Spinal cord (tissue), 10 donors: Measurements from ENCODE around the gene FOXP1. TPM values are rescaled to one million over a fixed set of nuclear protein-coding genes. Genes with fewer than 3 reads are reported as not detected.
"Not testable (repeated sequence)": the region's sequence is repeated elsewhere in the genome, so short reads cannot be mapped to it uniquely, and the experiment has no call there.

Experiments used
- DNase-seq, 6 donors: peaks; one replicate each; pipeline versions ENCODE4 v3.0.0 to v3.0.0-alpha.2; 2013 to 2015; ENCODE audit warnings: low spot score in 6 of 6, low read depth in 4 of 6
- H3K27ac ChIP-seq: one replicate; pipeline ENCODE4 v1.5.1; 2013; ENCODE audit warnings: low read depth, low read length, control low read depth
- H3K27me3 ChIP-seq: one replicate; pipeline ENCODE4 v1.6.1; 2013; ENCODE audit warnings: low read length; ENCODE audit not compliant: control insufficient read depth, insufficient read depth
- H3K36me3 ChIP-seq: one replicate; pipeline ENCODE4 v1.6.1; 2013; ENCODE audit warnings: low read length; ENCODE audit not compliant: control insufficient read depth, insufficient read depth
- H3K4me1 ChIP-seq: one replicate; pipeline ENCODE4 v1.6.1; 2013; ENCODE audit warnings: low read length; ENCODE audit not compliant: control insufficient read depth, insufficient read depth
- H3K4me3 ChIP-seq: one replicate; pipeline ENCODE4 v1.5.1; 2013; ENCODE audit warnings: low read depth, low read length, control low read depth
- H3K9me3 ChIP-seq: one replicate; pipeline ENCODE4 v1.6.1; 2013; ENCODE audit warnings: low read length; ENCODE audit not compliant: control insufficient read depth, insufficient read depth
- WGBS: methylation state at CpG from one replicate; pipeline ENCODE4 v1.1.5; 2013; ENCODE audit warnings: missing lambda C conversion rate; ENCODE audit not compliant: insufficient coverage; 5-methylcytosine and 5-hydroxymethylcytosine counted together
- polyA plus RNA-seq, 2 donors: library from polyadenylated mRNA; unstranded; fragments of 120-200 nt; gene quantifications; one replicate each; pipeline ENCODE4 v1.2.1, GENCODE V29; 2013; ENCODE audit not compliant: insufficient read length in 2 of 2
- total RNA-seq, 2 donors: library from RNA; depleted of rRNA in 1 of 2; stranded (reverse); fragments of 120-200 nt in 1 of 2; fragments of >200 nt in 1 of 2; gene quantifications; one replicate each; pipeline versions ENCODE4 v1.2.3 to v1.2.4, GENCODE V29; 2013 to 2014
- donor health status: healthy.

Gene FOXP1
- total and polyA plus RNA-seq, 4 donors: 27.4 to 118 (median 66.1) TPM

- Histone ChIP-seq H3K27me3 (no peaks in the 10 kb centered on the region), H3K4me3 (no peak overlapping the region), H3K27ac (no peak overlapping the region), H3K4me1 (peaks cover 7% of the 10 kb centered on the region), H3K36me3 (no peaks in the 10 kb centered on the region), H3K9me3 (no peaks in the 10 kb centered on the region)
- DNase-seq: peak in 1 of 6 donors; percentile 24
- 89% methylated on average over 10 of the region's 17 CpGs for WGBS
Observed at GRCh38 chr3:71444028-71444860, 139.3 kb downstream of the FOXP1 start.

DNA sequence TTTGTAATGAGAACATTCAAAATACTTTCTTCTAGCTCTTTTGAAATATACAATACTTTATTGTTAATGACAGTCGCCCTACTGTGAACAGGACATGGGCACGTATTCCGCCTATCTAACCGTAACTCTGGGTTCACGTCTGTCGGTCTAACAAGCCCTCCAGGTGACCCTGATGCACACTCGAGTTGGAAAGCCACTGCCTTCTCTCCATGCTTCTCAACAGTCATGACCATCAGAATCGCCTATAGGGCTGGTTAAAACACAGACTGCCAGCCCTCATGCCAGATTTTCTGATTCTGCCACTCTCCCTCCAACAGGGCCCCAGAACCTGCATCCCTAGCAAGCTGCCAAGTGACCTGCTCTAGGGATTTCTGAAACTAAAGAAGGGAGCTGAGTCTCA lies 140.2 kb downstream of the FOXP1 start:
- H3K9me3 ChIP-seq: no peaks in the 10 kb centered on the region
- no peak overlapping the region for H3K27ac ChIP-seq
- no peak for DNase-seq
- H3K27me3 ChIP-seq: no peaks in the 10 kb centered on the region
- no peak overlapping the region for H3K4me3 ChIP-seq
- H3K36me3 ChIP-seq: no peaks in the 10 kb centered on the region
- peaks cover 7% of the 10 kb centered on the region for H3K4me1 ChIP-seq
- WGBS: 88% methylated on average over 8 of the region's 8 CpGs

DNA sequence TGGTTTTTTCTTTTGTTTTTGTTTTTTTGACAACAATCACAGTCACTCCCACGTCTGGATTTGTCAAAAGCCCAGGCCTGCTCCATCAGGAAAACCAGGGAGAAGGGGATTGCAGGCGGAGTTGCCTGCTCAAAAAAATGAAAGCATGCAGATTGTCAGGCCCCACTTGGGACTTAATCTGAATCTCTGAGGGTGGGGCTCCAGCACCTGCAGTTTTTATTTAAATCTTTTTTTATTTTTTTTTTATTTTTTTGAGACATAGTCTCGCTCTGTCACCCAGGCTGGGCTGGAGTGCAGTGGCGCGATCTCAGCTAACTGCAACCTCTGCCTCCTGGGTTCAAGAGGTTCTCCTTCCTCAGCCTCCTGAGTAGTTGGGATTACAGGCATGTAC lies 140.9 kb downstream of the FOXP1 start:
- 100% methylated on average over 2 of the region's 5 CpGs for WGBS
- Histone ChIP-seq H3K27me3 (no peaks in the 10 kb centered on the region), H3K36me3 (no peaks in the 10 kb centered on the region), H3K27ac (no peak overlapping the region), H3K9me3 (no peaks in the 10 kb centered on the region), H3K4me1 (peaks cover 7% of the 10 kb centered on the region), H3K4me3 (no peak overlapping the region)
- DNase-seq: no peak

GRCh38 chr3:71441925-71442651 lies 141.4 kb downstream of the FOXP1 start:
- peaks cover 7% of the 10 kb centered on the region for H3K4me1 ChIP-seq
- 96% methylated on average over 8 of the region's 11 CpGs for WGBS
- H3K9me3 ChIP-seq: no peaks in the 10 kb centered on the region
- no peak for DNase-seq
- no peaks in the 10 kb centered on the region for H3K36me3 ChIP-seq
- no peak overlapping the region for H3K27ac ChIP-seq
- H3K4me3 ChIP-seq: no peak overlapping the region
- no peaks in the 10 kb centered on the region for H3K27me3 ChIP-seq

DNA sequence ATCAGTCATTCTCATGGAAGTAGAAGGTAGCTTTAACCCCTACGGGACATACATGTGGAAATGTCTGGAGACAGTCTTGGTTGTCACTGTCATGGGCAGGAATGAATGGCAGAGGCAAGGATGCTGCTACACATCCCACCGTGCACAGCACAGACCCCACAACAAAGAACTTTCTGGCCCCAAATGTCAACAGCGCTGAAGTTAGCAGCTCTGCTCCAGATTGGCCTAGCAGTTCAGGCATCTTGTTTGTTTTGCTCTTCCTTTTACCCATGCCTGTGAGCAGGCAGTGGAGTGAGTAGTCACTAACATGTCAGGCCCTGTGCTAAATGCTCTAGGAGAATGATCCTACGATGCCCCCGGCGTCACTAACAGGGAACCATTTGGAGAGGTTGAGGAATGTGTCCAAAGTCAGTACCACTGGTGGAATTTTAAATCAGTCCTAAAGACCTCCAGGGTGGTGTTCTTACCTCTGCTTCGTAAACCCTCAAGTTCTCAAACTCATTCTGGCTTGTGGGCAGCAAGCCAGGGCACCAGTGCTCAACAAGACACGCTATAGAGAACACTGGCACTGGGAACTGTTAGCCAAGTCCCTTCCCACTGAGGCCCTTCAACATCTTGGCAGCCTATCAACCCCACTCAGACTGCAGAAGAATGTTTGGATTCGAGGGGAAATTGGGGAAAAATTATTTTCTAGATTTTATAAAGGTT lies 142.2 kb downstream of the FOXP1 start:
- H3K4me1 ChIP-seq: peaks cover 7% of the 10 kb centered on the region
- H3K27me3 ChIP-seq: no peaks in the 10 kb centered on the region
- no peak overlapping the region for H3K27ac ChIP-seq
- no peaks in the 10 kb centered on the region for H3K36me3 ChIP-seq
- no peak overlapping the region for H3K4me3 ChIP-seq
- peak in 5 of 6 donors; percentile 36 to 84 (median 46) for DNase-seq
- no peaks in the 10 kb centered on the region for H3K9me3 ChIP-seq
- WGBS: 47% methylated on average over 6 of the region's 9 CpGs

DNA sequence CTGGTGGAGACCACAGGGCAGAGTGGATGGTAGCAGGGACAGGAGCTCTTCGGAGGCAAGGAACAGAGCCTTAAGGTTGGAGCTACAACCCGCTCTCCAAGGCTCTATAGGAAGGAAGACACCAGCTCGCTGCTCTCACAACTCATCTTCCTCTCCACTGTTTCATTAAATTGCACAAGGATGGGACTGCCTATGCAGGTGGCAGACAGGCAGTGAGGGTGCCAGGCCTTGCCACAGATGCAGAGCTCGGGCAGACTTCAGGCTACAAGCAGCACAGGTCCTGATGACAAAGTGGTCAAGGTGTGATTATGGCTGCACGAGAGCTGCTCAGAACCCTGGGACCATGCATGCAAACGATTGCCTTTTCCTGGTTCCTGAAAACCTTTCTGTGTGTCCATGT lies 144.6 kb downstream of the FOXP1 start:
- Histone ChIP-seq H3K36me3 (no peaks in the 10 kb centered on the region), H3K4me3 (no peak overlapping the region), H3K27me3 (no peaks in the 10 kb centered on the region), H3K4me1 (peaks cover 7% of the 10 kb centered on the region), H3K27ac (no peak overlapping the region), H3K9me3 (no peaks in the 10 kb centered on the region)
- DNase-seq: no peak
- WGBS: 79% methylated on average over 3 of the region's 6 CpGs

- no peaks in the 10 kb centered on the region for H3K27me3 ChIP-seq
- no peaks in the 10 kb centered on the region for H3K9me3 ChIP-seq
- 83% methylated on average over 3 of the region's 7 CpGs for WGBS
- H3K4me3 ChIP-seq: no peak overlapping the region
- H3K4me1 ChIP-seq: peaks cover 7% of the 10 kb centered on the region
- H3K36me3 ChIP-seq: no peaks in the 10 kb centered on the region
- no peak overlapping the region for H3K27ac ChIP-seq
- no peak for DNase-seq
Observed at GRCh38 chr3:71438071-71438685, 145.3 kb downstream of the FOXP1 start.

- no peak overlapping the region for H3K4me3 ChIP-seq
- no peak for DNase-seq
- no peaks in the 10 kb centered on the region for H3K27me3 ChIP-seq
- H3K27ac ChIP-seq: no peak overlapping the region
- no peaks in the 10 kb centered on the region for H3K9me3 ChIP-seq
- H3K36me3 ChIP-seq: no peaks in the 10 kb centered on the region
- H3K4me1 ChIP-seq: peaks cover 6% of the 10 kb centered on the region
- 100% methylated on average over 1 of the region's 5 CpGs for WGBS
Observed at GRCh38 chr3:71436337-71436736, 147.2 kb downstream of the FOXP1 start.

DNA sequence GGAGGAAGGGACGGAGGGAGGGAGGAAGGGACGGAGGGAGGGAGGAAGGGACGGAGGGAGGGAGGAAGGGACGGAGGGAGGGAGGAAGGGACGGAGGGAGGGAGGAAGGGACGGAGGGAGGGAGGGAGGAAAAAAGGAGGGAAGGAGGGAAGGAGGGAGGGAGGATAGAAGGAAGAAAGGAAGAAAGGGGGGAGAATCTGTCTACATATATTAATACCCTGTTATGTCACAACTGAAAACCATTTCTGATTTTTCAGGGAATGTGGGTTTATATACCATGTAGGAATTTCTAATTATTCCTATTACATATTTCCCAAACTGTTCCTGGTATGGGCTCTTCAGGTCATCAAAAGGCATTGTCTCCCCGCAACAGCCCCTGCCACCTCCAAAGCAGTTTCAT lies 147.7 kb downstream of the FOXP1 start:
- 96% methylated on average over 4 of the region's 7 CpGs for WGBS
- H3K27ac ChIP-seq, H3K9me3 ChIP-seq, H3K36me3 ChIP-seq, H3K4me1 ChIP-seq, H3K27me3 ChIP-seq, DNase-seq, H3K4me3 ChIP-seq: not testable (repeated sequence)
